HCT116 (cell line): ENCODE results near the gene NRBF2. TPM values are rescaled to one million over a fixed set of nuclear protein-coding genes. Genes with fewer than 3 reads are reported as not detected.

Source experiments
- ATAC-seq: fragments of 200-7000 bp; cut with Tn5 transposase; 2 replicates; pipeline ENCODE4 v1.9.1; 2020; ENCODE audit warnings: mild to moderate bottlenecking, moderate library complexity
- Bru-seq: library from RNA; stranded (reverse); fragments of 400-500 nt; gene quantifications from one replicate; lab custom pipeline; 2021; lab: Mats Ljungman, UMichigan
- BruChase-seq, 2 experiments: library from RNA; stranded (reverse); fragments of 400-500 nt; gene quantifications; one replicate each; lab custom pipeline; 2021; lab: Mats Ljungman, UMichigan
- BruUV-seq: library from RNA; stranded (reverse); fragments of 400-500 nt; replicated peaks from 2 replicates; lab custom pipeline; 2021; lab: Mats Ljungman, UMichigan
- CTCF ChIA-PET: fragments of 300-600 bp; sonication (Branson Sonifier 250); formaldehyde crosslinking; loops from one replicate; lab custom pipeline; 2021; ENCODE audit warnings: antibody characterized with exemption; lab: Charles Lee
- POLR2A ChIA-PET: fragments of 300-600, 350-600 bp; sonication (Branson Sonifier 250); formaldehyde crosslinking; loops from one replicate; lab custom pipeline; 2021; ENCODE audit warnings: antibody characterized with exemption; lab: Charles Lee
- RAD21 ChIA-PET, 2 experiments: fragments of 300-600 bp; sonication (Branson Sonifier 250); formaldehyde crosslinking; loops; one replicate each; lab custom pipeline; 2023; ENCODE audit warnings: low total read pairs in 2 of 2; ENCODE audit not compliant: uncharacterized antibody in 2 of 2, unreplicated experiment in 2 of 2, low non-redundant PET in 1 of 2; lab: Charles Lee
- DNase-seq: peaks from one replicate; pipeline ENCODE4 v3.0.0-alpha.2; 2010; ENCODE audit warnings: low read depth, low spot score
- H2AFZ ChIP-seq: fragments of 200-600 bp; shearing (Covaris generic), sonication (generic); 2 replicates; pipeline ENCODE4 v1.6.1; 2017; ENCODE audit warnings: low read depth, mixed run types, mixed read lengths, antibody characterized with exemption, low read length; ENCODE audit not compliant: poor library complexity, severe bottlenecking
- H3K27ac ChIP-seq: 2 replicates; pipeline ENCODE4 v1.5.1; 2012; ENCODE audit warnings: low read depth, low read length
- H3K27me3 ChIP-seq: fragments of 200-600 bp; sonication (generic); 2 replicates; pipeline ENCODE4 v1.6.1; 2016; ENCODE audit warnings: mixed run types, low read length, mixed read lengths; ENCODE audit not compliant: insufficient read depth
- H3K36me3 ChIP-seq, 2 experiments: fragments of 200-500 bp in 1 of 2; fragments of 200-600 bp in 1 of 2; sonication (Bioruptor generic) in 1 of 2; sonication (generic) in 1 of 2; 2 replicates each; pipeline versions ENCODE4 v1.5.1 to v1.6.1; 2014 to 2016; ENCODE audit warnings: low read length in 2 of 2, inconsistent platforms in 1 of 2, mixed read lengths in 1 of 2, mixed run types in 1 of 2; ENCODE audit not compliant: insufficient read depth in 2 of 2, control insufficient read depth in 1 of 2
- H3K4me1 ChIP-seq, 2 experiments: fragments of 200-600 bp in 1 of 2; sonication (generic) in 1 of 2; 2 replicates each; pipeline versions ENCODE4 v1.5.1 to v1.6.1; 2012 to 2017; ENCODE audit warnings: low read length in 2 of 2, inconsistent platforms in 1 of 2, mild to moderate bottlenecking in 1 of 2, mixed read lengths in 1 of 2, mixed run types in 1 of 2, moderate library complexity in 1 of 2; ENCODE audit not compliant: insufficient read depth in 2 of 2, control insufficient read depth in 1 of 2
- H3K4me2 ChIP-seq: fragments of 200-600 bp; sonication (generic); 2 replicates; pipeline ENCODE4 v1.6.1; 2017; ENCODE audit warnings: mixed run types, low read length, mixed read lengths
- H3K4me3 ChIP-seq, 2 experiments: fragments of 200-600 bp in 1 of 2; sonication (generic) in 1 of 2; replicated peaks in 1 of 2; 2 replicates each; pipeline ENCODE4 v1.5.1; 2011 to 2016; ENCODE audit warnings: low read length in 2 of 2, control low read depth in 1 of 2, low read depth in 1 of 2, mild to moderate bottlenecking in 1 of 2, mixed read lengths in 1 of 2, mixed run types in 1 of 2
- H3K79me2 ChIP-seq: fragments of 200-600 bp; sonication (generic); 2 replicates; pipeline ENCODE4 v1.6.1; 2017; ENCODE audit warnings: mild to moderate bottlenecking, mixed run types, low read length, moderate library complexity, mixed read lengths; ENCODE audit not compliant: insufficient read depth
- H3K9ac ChIP-seq: fragments of 200-600 bp; sonication (generic); 2 replicates; pipeline ENCODE4 v1.6.1; 2016; ENCODE audit warnings: low read length, mixed read lengths
- H3K9me2 ChIP-seq: fragments of 200-600 bp; sonication (generic), shearing (Covaris generic); 2 replicates; pipeline ENCODE4 v1.6.1; 2017; ENCODE audit warnings: mixed run types, mild to moderate bottlenecking, moderate library complexity; ENCODE audit not compliant: insufficient read depth
- H3K9me3 ChIP-seq, 2 experiments: fragments of 200-500 bp in 1 of 2; fragments of 200-600 bp in 1 of 2; sonication (Bioruptor generic) in 1 of 2; sonication (generic) in 1 of 2; 2 replicates each; pipeline ENCODE4 v1.6.1; 2014 to 2017; ENCODE audit warnings: low read length in 2 of 2, mixed read lengths in 2 of 2, inconsistent platforms in 1 of 2, low read depth in 1 of 2, mild to moderate bottlenecking in 1 of 2, mixed run types in 1 of 2, moderate library complexity in 1 of 2; ENCODE audit not compliant: control insufficient read depth in 1 of 2, insufficient read depth in 1 of 2
- H4K20me1 ChIP-seq: fragments of 200-600 bp; sonication (generic), shearing (Covaris generic); 2 replicates; pipeline ENCODE4 v1.6.1; 2017; ENCODE audit warnings: mixed run types, mild to moderate bottlenecking, moderate library complexity; ENCODE audit not compliant: insufficient read depth
- ATF3 ChIP-seq: IDR thresholded peaks from 2 replicates; pipeline ENCODE4 v1.6.1; 2012
- CBX3 ChIP-seq: IDR thresholded peaks from 2 replicates; pipeline ENCODE4 v1.6.1; 2012; ENCODE audit warnings: low read depth
- CEBPB ChIP-seq: IDR thresholded peaks from 2 replicates; pipeline ENCODE4 v1.6.1; 2012; ENCODE audit warnings: low read depth
- CTCF ChIP-seq, 3 experiments: fragments of 200-600 bp in 1 of 3; sonication (generic) in 1 of 3; IDR thresholded peaks in 2 of 3; conservative IDR thresholded peaks in 1 of 3; 2 replicates each; pipeline ENCODE4 v1.5.1; 2012 to 2017; ENCODE audit warnings: low read depth in 2 of 3, low read length in 2 of 3, antibody characterized with exemption in 1 of 3, borderline replicate concordance in 1 of 3, control low read depth in 1 of 3, mild to moderate bottlenecking in 1 of 3, mixed read lengths in 1 of 3, mixed run types in 1 of 3, moderate library complexity in 1 of 3; ENCODE audit not compliant: insufficient read depth in 1 of 3
- EGR1 ChIP-seq: IDR thresholded peaks from 2 replicates; pipeline ENCODE4 v1.6.1; 2012; ENCODE audit warnings: low read depth
- ELF1 ChIP-seq: IDR thresholded peaks from 2 replicates; pipeline ENCODE4 v1.6.1; 2012; ENCODE audit warnings: low read depth, borderline replicate concordance
- EZH2 ChIP-seq: fragments of 200-600 bp; sonication (generic); IDR thresholded peaks from 2 replicates; pipeline ENCODE4 v1.6.1; 2017; ENCODE audit warnings: antibody characterized with exemption, mixed run types
- MAX ChIP-seq: IDR thresholded peaks from 2 replicates; pipeline ENCODE4 v1.6.1; 2012
- POLR2A ChIP-seq: IDR thresholded peaks from 2 replicates; pipeline ENCODE4 v1.7.0; 2011; ENCODE audit warnings: borderline replicate concordance; ENCODE audit not compliant: insufficient read depth, insufficient read length; ENCODE audit errors: extremely low read depth
- POLR2AphosphoS5 ChIP-seq: IDR thresholded peaks from 2 replicates; pipeline ENCODE4 v1.6.1; 2011; ENCODE audit warnings: mild to moderate bottlenecking, low read depth, low read length, moderate library complexity
- RAD21 ChIP-seq: IDR thresholded peaks from 2 replicates; pipeline ENCODE4 v1.6.1; 2012; ENCODE audit warnings: low read depth, mild to moderate bottlenecking
- REST ChIP-seq: IDR thresholded peaks from 2 replicates; pipeline ENCODE4 v1.6.1; 2012; ENCODE audit warnings: low read depth
- SIN3A ChIP-seq: IDR thresholded peaks from 2 replicates; pipeline ENCODE4 v1.6.1; 2012; ENCODE audit warnings: low read depth
- SRF ChIP-seq: IDR thresholded peaks from 2 replicates; pipeline ENCODE4 v1.6.1; 2012; ENCODE audit warnings: low read depth
- TCF7L2 ChIP-seq: IDR thresholded peaks from 2 replicates; pipeline ENCODE4 v1.7.0; 2011; ENCODE audit warnings: borderline replicate concordance, inconsistent platforms; ENCODE audit not compliant: insufficient read depth, insufficient read length; ENCODE audit errors: extremely low read depth
- YY1 ChIP-seq: IDR thresholded peaks from 2 replicates; pipeline ENCODE4 v1.6.1; 2011; ENCODE audit warnings: low read length, low read depth, moderate library complexity, mild to moderate bottlenecking; ENCODE audit not compliant: insufficient replicate concordance; ENCODE audit errors: extremely low read depth
- ZNF274 ChIP-seq: fragments of 200-500 bp; sonication (Bioruptor generic); IDR thresholded peaks from 2 replicates; pipeline ENCODE4 v1.6.1; 2014; ENCODE audit warnings: mild to moderate bottlenecking, low read depth, low read length, inconsistent platforms
- intact Hi-C: fragments of 100-400 bp; cut with micrococcal nuclease; formaldehyde crosslinking; loops from 2 replicates; pipeline ENCODE4 v1.10.0; 2022
- long read RNA-seq: library from polyadenylated mRNA; unstranded; transcript quantifications from one replicate; pipeline ENCODE4 v2.0.0, GENCODE V29; 2021; ENCODE audit not compliant: unreplicated experiment
- polyA plus RNA-seq: library from polyadenylated mRNA; unstranded; fragments of >200 nt; gene quantifications from 2 replicates; pipeline ENCODE4 v1.2.1, GENCODE V29; 2012; ENCODE audit warnings: missing spikeins
- total RNA-seq: library from RNA; stranded (reverse); gene quantifications from one replicate; pipeline ENCODE4 v1.2.1, GENCODE V29; 2021; ENCODE audit not compliant: unreplicated experiment

Gene NRBF2
- total RNA-seq (20.2 TPM), Bru-seq, nascent RNA (percentile 81 among the genes with signal in this experiment), BruChase-seq, experiment 1, labeled RNA remaining after a 6-hour chase (percentile 69 among the genes with signal in this experiment), BruChase-seq, experiment 2, labeled RNA remaining after a 2-hour chase (percentile 75 among the genes with signal in this experiment)
- 9.9 and 12.4 TPM in 2 replicates for polyA plus RNA-seq
- long read RNA-seq, transcript NRBF2-201 (4 exons, 1,853 nt), result major isoform, 71 of 74 reads
- long read RNA-seq, partial matches to known transcripts, result 1 of 74 reads
- long read RNA-seq, other reads (novel, unspliced or antisense), result 1 of 74 reads

- Histone ChIP-seq H2AFZ (peak within 1 kb of the TSS; percentile 16), H3K9me3 (no peaks in the 10 kb centered on the region), H3K9ac (peak within 1 kb of the TSS; percentile 94), H3K4me3 (peak within 1 kb of the TSS; percentile 92 to 96), H3K4me1 (peaks cover 2 to 19% of the 10 kb centered on the region in 2 experiments; a peak in 3 of 4 replicates), H3K4me2 (peak within 1 kb of the TSS; percentile 94), H3K27ac (peak within 1 kb of the TSS; percentile 62), H3K27me3 (no peaks in the 10 kb centered on the region), H3K79me2 (peaks cover 50% of the 10 kb centered on the region), H3K36me3 (no peaks in the 10 kb centered on the region), H3K9me2 (no peaks in the 10 kb centered on the region), H4K20me1 (no peaks in the 10 kb centered on the region)
- ATAC-seq (peak; percentile 96), DNase-seq (peak; percentile 98)
- ChIA-PET POLR2A (interaction anchor here (1.2 to 1.5 kb wide), 5 partner anchors 9 to 49 kb away, joined by 3 to 4 read pairs (median 4); no protein-coding TSS in a partner anchor), RAD21 (no interaction called here), CTCF (interaction anchor here (0.8 to 1.0 kb wide), 3 partner anchors 34 to 633 kb away, joined by 3 read pairs; no protein-coding TSS in a partner anchor)
- BruUV-seq, result no TSS peak
- intact Hi-C loops, result loop anchor here (5.0 kb wide), 1 partner anchor 316 kb away; the partner anchor contains the start of gene EGR2
- TF ChIP-seq CBX3 (peak; percentile 99), POLR2AphosphoS5 (peak; percentile 99), SRF (no peak), CEBPB (no peak), MAX (peak; percentile 93), SIN3A (peak; percentile 75), TCF7L2 (peak; percentile 61), ELF1 (peak; percentile 61), POLR2A (peak; percentile 68), CTCF (IDR thresholded peaks at IDR 0.05 in 2 of 3, conservative IDR thresholded peaks at IDR 0.05 in 1 of 3; ENCODE audit: borderline replicate concordance in 1 of 3, insufficient read depth in 1 of 3, low read depth in 2 of 3, low read length in 2 of 3) (peak in 2 of 3 experiments; percentile 28 to 32; a peak in 3 of 6 replicates), EGR1 (no peak; the same call in 1 of the 2 replicates), EZH2 (no peak), RAD21 (0 out of 2 replicates have a peak, but pooled peaks have one; percentile 2), REST (no peak), YY1 (peak; percentile 58), ZNF274 (no peak), ATF3 (no peak)
Observed at GRCh38 chr10:63133056-63133820, at the start of gene NRBF2. Gene NRBF2, plus strand, starts transcription at chr10:63133328. Its CDS starts 143 bp downstream, at chr10:63133471.
